ENCODE data around the gene MTPN.

DNA sequence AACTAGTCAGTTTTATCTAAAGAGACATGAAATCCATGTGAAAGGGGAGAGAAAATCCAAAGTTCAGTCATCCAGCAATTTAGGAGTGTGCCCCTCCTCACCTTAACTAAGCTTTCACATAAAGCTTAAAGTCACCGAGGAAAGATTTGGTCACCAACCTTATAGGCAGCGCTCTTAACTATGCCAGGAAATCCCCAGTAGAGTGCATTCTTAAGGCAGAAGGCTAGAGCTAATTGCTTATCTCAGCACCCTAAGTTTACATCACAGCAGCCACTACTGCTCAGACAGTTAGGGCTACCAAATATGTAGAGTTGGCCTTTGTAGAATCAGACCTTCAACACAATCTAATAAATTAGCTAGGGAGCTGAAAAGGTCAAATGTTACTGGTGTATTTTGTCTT is 47.9 kb downstream of the MTPN start:
- TF ChIP-seq POLR2A (IDR thresholded peaks at IDR 0.05): no peak
- TF ChIP-seq, protein P1, sequence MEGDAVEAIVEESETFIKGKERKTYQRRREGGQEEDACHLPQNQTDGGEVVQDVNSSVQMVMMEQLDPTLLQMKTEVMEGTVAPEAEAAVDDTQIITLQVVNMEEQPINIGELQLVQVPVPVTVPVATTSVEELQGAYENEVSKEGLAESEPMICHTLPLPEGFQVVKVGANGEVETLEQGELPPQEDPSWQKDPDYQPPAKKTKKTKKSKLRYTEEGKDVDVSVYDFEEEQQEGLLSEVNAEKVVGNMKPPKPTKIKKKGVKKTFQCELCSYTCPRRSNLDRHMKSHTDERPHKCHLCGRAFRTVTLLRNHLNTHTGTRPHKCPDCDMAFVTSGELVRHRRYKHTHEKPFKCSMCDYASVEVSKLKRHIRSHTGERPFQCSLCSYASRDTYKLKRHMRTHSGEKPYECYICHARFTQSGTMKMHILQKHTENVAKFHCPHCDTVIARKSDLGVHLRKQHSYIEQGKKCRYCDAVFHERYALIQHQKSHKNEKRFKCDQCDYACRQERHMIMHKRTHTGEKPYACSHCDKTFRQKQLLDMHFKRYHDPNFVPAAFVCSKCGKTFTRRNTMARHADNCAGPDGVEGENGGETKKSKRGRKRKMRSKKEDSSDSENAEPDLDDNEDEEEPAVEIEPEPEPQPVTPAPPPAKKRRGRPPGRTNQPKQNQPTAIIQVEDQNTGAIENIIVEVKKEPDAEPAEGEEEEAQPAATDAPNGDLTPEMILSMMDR (IDR thresholded peaks at IDR 0.05): no peak
